ENCODE results near the gene CHPF2.
A peak's percentile ranks its signal among the peaks of the same experiment; 100 is the strongest.

CHPF2 gene

DNA sequence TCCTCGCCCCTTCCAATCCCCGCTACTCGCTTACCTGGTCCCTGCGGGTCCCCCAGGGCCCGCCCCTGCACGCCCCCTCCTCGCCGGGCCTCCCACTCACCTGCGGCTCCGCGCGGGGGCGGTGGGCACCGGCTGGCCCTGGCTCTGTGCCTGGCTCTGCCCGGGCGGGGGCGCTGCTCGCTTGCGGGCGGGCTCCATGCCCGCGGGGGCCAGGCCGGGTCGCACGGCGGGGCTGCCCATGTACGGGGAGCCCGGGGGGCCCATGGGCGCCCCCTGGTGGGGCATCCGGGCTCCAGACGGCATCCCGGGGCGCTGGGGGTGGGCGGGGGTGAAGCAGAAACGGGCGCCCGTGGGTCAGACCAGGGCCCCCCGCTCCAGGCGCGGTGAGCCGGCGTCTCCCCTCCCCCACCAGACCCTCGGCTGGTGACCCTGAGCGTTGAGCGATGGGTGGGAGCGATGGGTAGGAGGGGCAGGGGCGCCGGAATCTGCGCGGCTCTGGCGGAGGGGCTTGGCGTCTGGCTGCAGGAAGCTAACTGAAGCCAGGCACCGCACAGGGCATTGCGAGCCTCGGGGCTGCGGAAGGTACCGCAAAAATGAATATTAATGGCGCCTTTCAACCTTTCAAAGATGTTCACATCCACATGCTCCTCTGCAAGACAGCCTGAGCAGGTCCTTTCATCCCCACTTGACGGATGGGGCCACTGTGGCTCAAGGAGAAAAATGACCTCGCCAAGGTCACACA is 13.2 kb downstream of the CHPF2 start:
- in situ Hi-C loops (cut with HindIII; ENCODE audit: low pct_ligation_motif_present, low sequenced_read_pairs): no loop called here
- DNase-seq: no peak

DNA sequence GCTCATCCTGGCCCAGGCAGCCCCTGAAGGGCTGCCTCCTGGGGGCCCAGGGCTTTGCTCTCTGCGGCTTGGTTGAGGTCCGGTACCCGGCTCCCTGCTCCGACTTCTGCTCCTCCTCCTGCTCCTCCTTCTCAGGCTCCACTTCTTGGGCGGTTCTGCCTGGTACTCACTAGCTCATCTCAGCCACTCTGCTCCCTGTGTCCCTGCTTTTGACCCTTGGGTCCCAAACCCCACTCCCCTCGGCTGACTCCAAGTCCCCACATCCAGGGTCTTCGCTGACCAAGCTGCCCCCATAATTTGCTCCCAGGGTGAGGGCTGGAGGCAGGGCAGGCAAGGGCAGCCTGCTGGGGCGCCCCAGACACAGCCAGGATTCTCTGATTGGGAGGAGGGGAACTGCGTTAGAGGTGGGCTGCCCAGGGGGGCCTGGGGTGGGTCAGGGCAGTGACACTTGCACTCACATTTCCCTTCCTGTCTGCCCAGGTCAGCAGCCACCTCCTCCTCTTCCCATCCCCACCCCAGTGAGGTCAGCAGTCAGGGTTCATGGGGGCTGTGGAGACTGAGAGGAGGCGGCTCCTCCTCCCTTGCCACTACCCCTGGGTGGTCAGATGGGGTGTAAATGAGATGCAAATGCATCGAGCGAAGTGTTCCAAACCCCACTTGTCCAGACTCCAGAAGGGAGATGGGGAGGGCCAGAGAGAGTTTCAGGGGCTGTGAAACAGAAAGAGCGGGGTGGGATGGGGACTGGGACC is 14.0 kb downstream of the CHPF2 start:
- TF ChIP-seq, protein P1, sequence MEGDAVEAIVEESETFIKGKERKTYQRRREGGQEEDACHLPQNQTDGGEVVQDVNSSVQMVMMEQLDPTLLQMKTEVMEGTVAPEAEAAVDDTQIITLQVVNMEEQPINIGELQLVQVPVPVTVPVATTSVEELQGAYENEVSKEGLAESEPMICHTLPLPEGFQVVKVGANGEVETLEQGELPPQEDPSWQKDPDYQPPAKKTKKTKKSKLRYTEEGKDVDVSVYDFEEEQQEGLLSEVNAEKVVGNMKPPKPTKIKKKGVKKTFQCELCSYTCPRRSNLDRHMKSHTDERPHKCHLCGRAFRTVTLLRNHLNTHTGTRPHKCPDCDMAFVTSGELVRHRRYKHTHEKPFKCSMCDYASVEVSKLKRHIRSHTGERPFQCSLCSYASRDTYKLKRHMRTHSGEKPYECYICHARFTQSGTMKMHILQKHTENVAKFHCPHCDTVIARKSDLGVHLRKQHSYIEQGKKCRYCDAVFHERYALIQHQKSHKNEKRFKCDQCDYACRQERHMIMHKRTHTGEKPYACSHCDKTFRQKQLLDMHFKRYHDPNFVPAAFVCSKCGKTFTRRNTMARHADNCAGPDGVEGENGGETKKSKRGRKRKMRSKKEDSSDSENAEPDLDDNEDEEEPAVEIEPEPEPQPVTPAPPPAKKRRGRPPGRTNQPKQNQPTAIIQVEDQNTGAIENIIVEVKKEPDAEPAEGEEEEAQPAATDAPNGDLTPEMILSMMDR (IDR thresholded peaks at IDR 0.05; ENCODE audit: low read depth, low read length, missing control alignments): no peak
- in situ Hi-C loops (cut with HindIII; ENCODE audit: low pct_ligation_motif_present, low sequenced_read_pairs): no loop called here
- H3K4me3 ChIP-seq (ENCODE audit: low read depth, low read length): no peak overlapping the region
- peaks cover 7% of the 10 kb centered on the region for H3K36me3 ChIP-seq (replicated peaks)
- no peak for DNase-seq
- no peaks in the 10 kb centered on the region for H3K27me3 ChIP-seq (replicated peaks)
- no peak overlapping the region for H3K27ac ChIP-seq

More for the DNA sequence above, 13.2 kb downstream of the CHPF2 start:
- Histone ChIP-seq H3K27ac (no peak overlapping the region), H3K27me3 (replicated peaks) (no peaks in the 10 kb centered on the region), H3K4me3 (ENCODE audit: low read depth, low read length) (peak overlapping the region; percentile 29), H3K36me3 (replicated peaks) (peaks cover 15% of the 10 kb centered on the region)
- TF ChIP-seq, protein P1 (IDR thresholded peaks at IDR 0.05; ENCODE audit: low read depth, low read length, missing control alignments): peak; percentile 53

DNA sequence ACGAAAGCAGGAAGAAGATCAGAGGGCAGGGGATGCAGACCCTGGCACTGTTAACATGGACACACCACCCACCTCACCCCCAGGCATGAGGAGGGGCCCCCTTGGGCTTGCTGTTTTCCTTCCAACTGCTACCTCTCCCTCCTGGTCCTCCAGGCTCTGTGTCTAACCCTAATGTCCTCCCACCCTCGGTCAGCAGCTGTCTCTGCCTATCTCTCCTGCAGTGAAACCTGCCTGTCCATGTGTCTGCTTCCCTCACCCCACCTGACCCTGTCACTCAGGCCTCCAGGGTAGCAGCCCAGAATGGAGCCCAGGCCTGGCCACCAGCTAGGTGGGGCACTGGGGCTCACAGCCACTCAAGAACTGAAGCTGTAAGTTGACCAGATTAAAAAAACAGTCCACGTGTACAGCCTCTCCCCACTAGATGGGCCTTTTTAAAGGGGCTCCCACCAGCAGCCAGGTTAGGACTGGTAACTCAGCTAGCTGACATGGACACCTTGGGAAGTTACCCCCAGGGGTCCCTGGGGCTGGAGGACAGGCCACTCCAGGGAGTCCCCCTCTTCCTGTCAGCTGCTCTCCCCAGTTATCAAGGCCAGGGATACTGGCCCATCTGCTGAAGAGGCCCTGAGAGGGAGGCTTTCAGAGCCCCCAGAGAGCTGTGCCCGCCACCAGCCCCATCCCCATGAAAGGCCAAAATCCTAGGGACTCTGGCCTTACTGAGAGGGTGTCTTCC is 14.7 kb downstream of the CHPF2 start:
- Histone ChIP-seq H3K27me3 (replicated peaks) (no peaks in the 10 kb centered on the region), H3K4me3 (ENCODE audit: low read depth, low read length) (peak overlapping the region; percentile 73), H3K27ac (no peak overlapping the region), H3K36me3 (replicated peaks) (peaks cover under 1% of the 10 kb centered on the region)
- in situ Hi-C loops (cut with HindIII; ENCODE audit: low pct_ligation_motif_present, low sequenced_read_pairs): no loop called here
- no peak for DNase-seq
- TF ChIP-seq, protein P1 (IDR thresholded peaks at IDR 0.05; ENCODE audit: low read depth, low read length, missing control alignments): no peak

DNA sequence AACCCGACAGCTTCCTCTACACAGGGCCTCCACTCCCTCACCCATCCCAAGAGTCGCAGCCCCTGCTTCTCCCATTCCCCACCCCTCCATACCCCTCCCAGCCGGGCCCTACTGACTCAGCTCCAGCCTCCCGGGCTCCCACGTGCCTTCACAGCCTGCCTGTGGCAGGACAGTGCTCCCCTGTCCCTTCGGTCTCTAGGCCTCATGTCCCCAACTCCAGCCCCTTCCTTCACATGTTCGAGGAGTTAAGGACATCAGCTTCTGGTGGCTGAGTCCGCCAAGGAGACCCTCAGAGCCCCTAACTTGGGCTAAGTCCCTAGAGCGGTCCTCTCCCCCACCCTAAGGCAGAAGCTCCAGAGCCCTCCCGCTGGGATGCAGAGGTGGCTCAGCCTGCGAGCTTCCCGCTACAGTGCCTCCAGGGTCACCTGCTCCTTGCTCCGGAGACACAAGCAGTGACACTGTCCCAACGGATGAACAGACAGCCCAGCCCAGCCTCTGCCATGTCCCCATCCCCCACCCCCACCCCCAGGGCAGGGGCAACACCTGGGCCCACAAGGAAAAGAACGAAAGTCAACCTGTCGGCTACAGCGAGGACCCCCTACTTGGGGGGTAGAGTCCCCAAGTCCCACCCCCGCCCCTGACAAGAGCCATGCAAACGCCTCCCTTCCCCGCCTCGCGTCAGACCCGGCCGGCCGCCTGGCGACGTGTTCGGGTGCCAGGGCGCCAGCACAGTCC is 15.5 kb downstream of the CHPF2 start:
- no peaks in the 10 kb centered on the region for H3K27me3 ChIP-seq (replicated peaks)
- in situ Hi-C loops (cut with HindIII; ENCODE audit: low pct_ligation_motif_present, low sequenced_read_pairs): no loop called here
- H3K36me3 ChIP-seq (replicated peaks): no peaks in the 10 kb centered on the region
- TF ChIP-seq, protein P1 (IDR thresholded peaks at IDR 0.05; ENCODE audit: low read depth, low read length, missing control alignments): no peak
- H3K4me3 ChIP-seq (ENCODE audit: low read depth, low read length): peak overlapping the region; percentile 73
- H3K27ac ChIP-seq: no peak overlapping the region
- no peak for DNase-seq

DNA sequence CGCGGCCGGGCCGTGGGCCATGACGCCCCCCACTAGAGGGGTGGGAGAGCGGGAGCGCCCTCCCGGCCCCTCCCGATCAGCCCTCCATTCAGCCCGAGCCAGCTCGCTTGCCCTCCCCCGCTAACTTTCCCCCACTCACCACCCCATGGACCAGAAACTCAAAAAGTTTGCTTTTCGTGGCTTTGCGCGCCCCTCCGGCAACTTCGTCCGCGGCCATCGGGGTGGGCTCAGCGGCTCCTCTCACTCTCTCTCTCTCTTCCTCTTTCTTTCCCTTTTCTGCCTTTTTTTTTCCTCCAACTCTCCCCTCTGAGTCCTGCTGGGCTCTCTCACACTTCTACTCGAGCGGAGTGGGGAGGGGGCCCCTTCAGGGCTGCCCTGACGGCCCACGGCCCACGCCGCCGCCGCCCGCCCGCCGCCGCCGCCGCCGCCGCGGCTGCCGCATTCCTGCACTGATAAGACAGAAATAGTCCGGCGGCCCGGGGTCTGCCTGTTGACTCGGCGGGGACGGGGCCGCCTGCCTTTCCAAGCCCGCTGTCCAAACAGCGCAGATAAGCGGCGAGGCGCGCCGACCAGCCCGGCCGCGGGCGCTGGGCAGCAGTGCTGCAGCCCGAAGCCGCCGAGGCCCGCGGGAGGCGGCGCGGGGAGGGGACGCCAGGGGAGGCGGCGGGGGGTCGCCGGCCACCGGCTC is 16.2 kb downstream of the CHPF2 start, which contains the start of gene SMARCD3:
Gene SMARCD3, minus strand, starts transcription at position 349 of the 688 bp plus-strand sequence. Its CDS starts 132 bp downstream, at position 217.
- in situ Hi-C loops (cut with HindIII; ENCODE audit: low pct_ligation_motif_present, low sequenced_read_pairs): no loop called here
- no peaks in the 10 kb centered on the region for H3K27me3 ChIP-seq (replicated peaks)
- TF ChIP-seq, protein P1 (IDR thresholded peaks at IDR 0.05; ENCODE audit: low read depth, low read length, missing control alignments): no peak
- H3K27ac ChIP-seq: peak within 1 kb of the TSS; percentile 58
- no peaks in the 10 kb centered on the region for H3K36me3 ChIP-seq (replicated peaks)
- peak; percentile 58 for DNase-seq
- H3K4me3 ChIP-seq (ENCODE audit: low read depth, low read length): peak within 1 kb of the TSS; percentile 73

Measured in brain microvascular endothelial cell (primary cell).